Ishikawa (cell line): ENCODE measurements around the gene LOXHD1.

ENCODE experiments used
- CREB1 ChIP-seq: IDR thresholded peaks from 2 replicates; pipeline ENCODE4 v1.6.1; 2012; ENCODE audit warnings: low read depth
- EP300 ChIP-seq: IDR thresholded peaks from 2 replicates; pipeline ENCODE4 v1.6.1; 2012; ENCODE audit warnings: borderline replicate concordance
- FOXM1 ChIP-seq: IDR thresholded peaks from 2 replicates; pipeline ENCODE4 v1.6.1; 2012; ENCODE audit warnings: low read depth, borderline replicate concordance
- NFIC ChIP-seq: IDR thresholded peaks from 2 replicates; pipeline ENCODE4 v1.6.1; 2012
- TF ChIP-seq, protein P1 (sequence below): IDR thresholded peaks from 2 replicates; pipeline ENCODE4 v1.6.1; 2012; ENCODE audit warnings: low read depth, mild to moderate bottlenecking

DNA sequence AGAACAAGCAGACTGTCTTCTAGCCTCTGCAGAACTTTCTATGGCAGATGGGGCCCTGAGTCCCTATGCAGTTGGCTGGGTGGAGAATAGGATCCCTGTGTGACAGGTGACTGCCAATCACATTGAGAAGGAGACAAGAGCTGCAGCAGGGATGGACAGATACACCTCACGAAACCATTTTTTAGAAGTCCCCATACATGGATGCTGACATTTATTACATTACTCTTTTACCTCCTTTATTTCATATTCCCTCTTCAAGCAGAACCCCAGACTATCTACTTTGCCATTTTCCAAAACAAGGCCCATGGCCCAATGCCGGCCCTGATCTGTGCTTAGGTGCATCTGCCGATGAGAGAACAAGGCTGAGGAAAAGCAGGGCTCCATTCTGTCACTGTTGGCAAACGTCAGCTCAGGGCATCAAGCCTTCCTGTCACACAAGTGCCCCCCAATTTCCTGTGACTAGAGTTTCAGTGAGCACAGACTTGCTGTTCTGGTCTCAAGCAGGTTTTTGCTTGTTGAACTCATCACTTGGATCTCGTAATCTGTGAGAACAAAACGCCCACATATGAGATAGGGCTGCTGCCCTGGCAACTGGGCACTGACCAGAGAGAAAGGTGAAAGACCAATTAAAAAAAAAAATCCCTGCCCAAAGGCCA is 35.8 kb downstream of the LOXHD1 start:
- TF ChIP-seq EP300 (no peak), FOXM1 (no peak), CREB1 (no peak), NFIC (no peak)
- TF ChIP-seq, protein P1, sequence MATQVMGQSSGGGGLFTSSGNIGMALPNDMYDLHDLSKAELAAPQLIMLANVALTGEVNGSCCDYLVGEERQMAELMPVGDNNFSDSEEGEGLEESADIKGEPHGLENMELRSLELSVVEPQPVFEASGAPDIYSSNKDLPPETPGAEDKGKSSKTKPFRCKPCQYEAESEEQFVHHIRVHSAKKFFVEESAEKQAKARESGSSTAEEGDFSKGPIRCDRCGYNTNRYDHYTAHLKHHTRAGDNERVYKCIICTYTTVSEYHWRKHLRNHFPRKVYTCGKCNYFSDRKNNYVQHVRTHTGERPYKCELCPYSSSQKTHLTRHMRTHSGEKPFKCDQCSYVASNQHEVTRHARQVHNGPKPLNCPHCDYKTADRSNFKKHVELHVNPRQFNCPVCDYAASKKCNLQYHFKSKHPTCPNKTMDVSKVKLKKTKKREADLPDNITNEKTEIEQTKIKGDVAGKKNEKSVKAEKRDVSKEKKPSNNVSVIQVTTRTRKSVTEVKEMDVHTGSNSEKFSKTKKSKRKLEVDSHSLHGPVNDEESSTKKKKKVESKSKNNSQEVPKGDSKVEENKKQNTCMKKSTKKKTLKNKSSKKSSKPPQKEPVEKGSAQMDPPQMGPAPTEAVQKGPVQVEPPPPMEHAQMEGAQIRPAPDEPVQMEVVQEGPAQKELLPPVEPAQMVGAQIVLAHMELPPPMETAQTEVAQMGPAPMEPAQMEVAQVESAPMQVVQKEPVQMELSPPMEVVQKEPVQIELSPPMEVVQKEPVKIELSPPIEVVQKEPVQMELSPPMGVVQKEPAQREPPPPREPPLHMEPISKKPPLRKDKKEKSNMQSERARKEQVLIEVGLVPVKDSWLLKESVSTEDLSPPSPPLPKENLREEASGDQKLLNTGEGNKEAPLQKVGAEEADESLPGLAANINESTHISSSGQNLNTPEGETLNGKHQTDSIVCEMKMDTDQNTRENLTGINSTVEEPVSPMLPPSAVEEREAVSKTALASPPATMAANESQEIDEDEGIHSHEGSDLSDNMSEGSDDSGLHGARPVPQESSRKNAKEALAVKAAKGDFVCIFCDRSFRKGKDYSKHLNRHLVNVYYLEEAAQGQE = no peak
